HepG2 (cell line): Measurements from ENCODE around the gene ATP5PB. TPM values are rescaled to one million over a fixed set of nuclear protein-coding genes. Genes with fewer than 3 reads are reported as not detected.

Source experiments
- CHD4 ChIP-seq: fragments of 200-600 bp; sonication (generic); IDR thresholded peaks from 2 replicates; pipeline ENCODE4 v1.7.0; 2017; ENCODE audit warnings: mild to moderate bottlenecking, low read length, borderline replicate concordance
- FOSL1 ChIP-seq: sonication (generic); formaldehyde crosslinking; IDR thresholded peaks from 2 replicates; pipeline ENCODE4 v1.9.0; 2021; ENCODE audit warnings: missing genetic modification reagents, borderline replicate concordance
- HDAC2 ChIP-seq: sonication (generic); formaldehyde crosslinking; IDR thresholded peaks from 2 replicates; pipeline ENCODE4 v1.4.0; 2020; ENCODE audit warnings: missing genetic modification reagents
- HOXA5 ChIP-seq: sonication (generic); formaldehyde crosslinking; IDR thresholded peaks from 2 replicates; pipeline ENCODE4 v1.4.0; 2020; ENCODE audit warnings: missing genetic modification reagents
- KDM1A ChIP-seq: IDR thresholded peaks from 2 replicates; pipeline ENCODE4 v1.6.1; 2016; ENCODE audit warnings: missing compliant biosample characterization
- MTA3 ChIP-seq: sonication (generic); formaldehyde crosslinking; IDR thresholded peaks from 2 replicates; pipeline ENCODE4 v1.4.0; 2020; ENCODE audit warnings: missing genetic modification reagents
- MXD4 ChIP-seq: IDR thresholded peaks from 2 replicates; pipeline ENCODE4 v1.6.1; 2016; ENCODE audit warnings: mild to moderate bottlenecking, missing biosample characterization, missing genetic modification reagents
- NBN ChIP-seq: fragments of 450-650 bp; conservative IDR thresholded peaks from 2 replicates; pipeline ENCODE4 v1.6.1; 2017
- NR2F6 ChIP-seq, 2 experiments: IDR thresholded peaks; 2 replicates each; pipeline ENCODE4 v1.6.1; 2016; ENCODE audit warnings: antibody characterized with exemption in 1 of 2, mild to moderate bottlenecking in 1 of 2
- SAP130 ChIP-seq: IDR thresholded peaks from 2 replicates; pipeline ENCODE4 v1.6.1; 2016; ENCODE audit warnings: low read depth
- SUZ12 ChIP-seq: fragments of 150-350 bp; IDR thresholded peaks from 2 replicates; pipeline ENCODE4 v1.6.1; 2014; ENCODE audit warnings: low read depth, low read length
- TOE1 ChIP-seq: sonication (generic); formaldehyde crosslinking; IDR thresholded peaks from 2 replicates; pipeline ENCODE4 v1.4.0; 2020; ENCODE audit warnings: mild to moderate bottlenecking, missing genetic modification reagents
- ZNF234 ChIP-seq: sonication (generic); formaldehyde crosslinking; conservative IDR thresholded peaks from 2 replicates; pipeline ENCODE4 v1.5.1; 2020; ENCODE audit warnings: mild to moderate bottlenecking, missing genetic modification reagents
- ZNF276 ChIP-seq: sonication (generic); formaldehyde crosslinking; IDR thresholded peaks from 2 replicates; pipeline ENCODE4 v1.4.0; 2020; ENCODE audit warnings: mild to moderate bottlenecking, low read depth, missing genetic modification reagents
- ZNF292 ChIP-seq: sonication (generic); formaldehyde crosslinking; IDR thresholded peaks from 2 replicates; pipeline ENCODE4 v1.8.1; 2022; ENCODE audit warnings: mild to moderate bottlenecking, low read depth, missing genetic modification reagents, borderline replicate concordance
- ZNF3 ChIP-seq: IDR thresholded peaks from 2 replicates; pipeline ENCODE4 v1.7.0; 2017; ENCODE audit warnings: inconsistent platforms
- ZNF501 ChIP-seq: sonication (generic); formaldehyde crosslinking; IDR thresholded peaks from 2 replicates; pipeline ENCODE4 v1.5.1; 2020; ENCODE audit warnings: mild to moderate bottlenecking, moderate library complexity, missing genetic modification reagents
- ZNF747 ChIP-seq: sonication (generic); formaldehyde crosslinking; IDR thresholded peaks from 2 replicates; pipeline ENCODE4 v1.8.1; 2023; ENCODE audit warnings: missing genetic modification reagents, mild to moderate bottlenecking, borderline replicate concordance
- ZNF784 ChIP-seq: sonication (generic); formaldehyde crosslinking; IDR thresholded peaks from 2 replicates; pipeline ENCODE4 v1.5.1; 2020; ENCODE audit warnings: missing genetic modification reagents, mild to moderate bottlenecking, borderline replicate concordance
- ZNF816 ChIP-seq: sonication (generic); formaldehyde crosslinking; IDR thresholded peaks from 2 replicates; pipeline ENCODE4 v1.8.0; 2022; ENCODE audit warnings: missing genetic modification reagents, mild to moderate bottlenecking, borderline replicate concordance
- ZNF883 ChIP-seq: sonication (generic); formaldehyde crosslinking; IDR thresholded peaks from 2 replicates; pipeline ENCODE4 v1.5.1; 2020; ENCODE audit warnings: mild to moderate bottlenecking, missing genetic modification reagents; ENCODE audit errors: not compliant biosample characterization
- polyA plus RNA-seq, 8 experiments: library from polyadenylated mRNA; depleted of rRNA in 3 of 8; stranded (reverse) in 7 of 8; unstranded in 1 of 8; fragments of >200 nt; fragmentation: Illumina TruSeq in 4 of 8; extraction: Trizol in 4 of 8; gene quantifications; 2 replicates each; pipeline versions ENCODE4 v1.2.1 to v1.2.3, GENCODE V29; 2011 to 2016; ENCODE audit warnings: low read depth in 4 of 8, missing spikeins in 1 of 8, mixed read lengths in 1 of 8; ENCODE audit not compliant: insufficient read depth in 1 of 8
- total RNA-seq, 5 experiments: library from RNA; depleted of rRNA; stranded (reverse); fragments of >200 nt; fragmentation: Illumina TruSeq; extraction: Trizol; gene quantifications; 2 replicates each; pipeline ENCODE4 v1.2.3, GENCODE V29; 2016; ENCODE audit warnings: low read depth in 1 of 5
- TF ChIP-seq, protein P1 (sequence below): IDR thresholded peaks from 2 replicates; pipeline ENCODE4 v1.6.1; 2016; ENCODE audit warnings: low read depth, missing genetic modification reagents, missing compliant biosample characterization

The ATP5PB gene
- total and polyA plus RNA-seq, 2 of the 13 experiments (the other 11 are each of a cell fraction or from before 2014, with no cell fraction given): 297 to 541 TPM

- TF ChIP-seq ZNF276 (CRISPR knock-in tag) (0 out of 2 replicates have a peak, but pooled peaks have one; percentile 31), ZNF3 (CRISPR knock-in tag) (no peak), ZNF292 (CRISPR knock-in tag) (peak; percentile 69; the same call in 1 of the 2 replicates), HOXA5 (no peak), ZNF784 (CRISPR knock-in tag) (0 out of 2 replicates have a peak, but pooled peaks have one; percentile 61), ZNF747 (CRISPR knock-in tag) (0 out of 2 replicates have a peak, but pooled peaks have one; percentile 58), FOSL1 (CRISPR knock-in tag) (no peak), SAP130 (peak; percentile 76), ZNF816 (CRISPR knock-in tag) (no peak), NBN (no peak), KDM1A (CRISPR knock-in tag) (no peak), SUZ12 (no peak), TOE1 (CRISPR knock-in tag) (no peak), NR2F6 (IDR thresholded peaks at IDR 0.05) (no peak), NR2F6 (CRISPR knock-in tag; IDR thresholded peaks at IDR 0.05) (0 out of 2 replicates have a peak, but pooled peaks have one; percentile 33), CHD4 (no peak), ZNF883 (CRISPR knock-in tag) (peak; percentile 44), ZNF234 (no peak), MTA3 (CRISPR knock-in tag) (no peak), HDAC2 (CRISPR knock-in tag) (peak; percentile 31; the same call in 1 of the 2 replicates), MXD4 (CRISPR knock-in tag) (peak; percentile 35; the same call in 1 of the 2 replicates), ZNF501 (CRISPR knock-in tag) (0 out of 2 replicates have a peak, but pooled peaks have one; percentile 42)
- TF ChIP-seq, protein P1, sequence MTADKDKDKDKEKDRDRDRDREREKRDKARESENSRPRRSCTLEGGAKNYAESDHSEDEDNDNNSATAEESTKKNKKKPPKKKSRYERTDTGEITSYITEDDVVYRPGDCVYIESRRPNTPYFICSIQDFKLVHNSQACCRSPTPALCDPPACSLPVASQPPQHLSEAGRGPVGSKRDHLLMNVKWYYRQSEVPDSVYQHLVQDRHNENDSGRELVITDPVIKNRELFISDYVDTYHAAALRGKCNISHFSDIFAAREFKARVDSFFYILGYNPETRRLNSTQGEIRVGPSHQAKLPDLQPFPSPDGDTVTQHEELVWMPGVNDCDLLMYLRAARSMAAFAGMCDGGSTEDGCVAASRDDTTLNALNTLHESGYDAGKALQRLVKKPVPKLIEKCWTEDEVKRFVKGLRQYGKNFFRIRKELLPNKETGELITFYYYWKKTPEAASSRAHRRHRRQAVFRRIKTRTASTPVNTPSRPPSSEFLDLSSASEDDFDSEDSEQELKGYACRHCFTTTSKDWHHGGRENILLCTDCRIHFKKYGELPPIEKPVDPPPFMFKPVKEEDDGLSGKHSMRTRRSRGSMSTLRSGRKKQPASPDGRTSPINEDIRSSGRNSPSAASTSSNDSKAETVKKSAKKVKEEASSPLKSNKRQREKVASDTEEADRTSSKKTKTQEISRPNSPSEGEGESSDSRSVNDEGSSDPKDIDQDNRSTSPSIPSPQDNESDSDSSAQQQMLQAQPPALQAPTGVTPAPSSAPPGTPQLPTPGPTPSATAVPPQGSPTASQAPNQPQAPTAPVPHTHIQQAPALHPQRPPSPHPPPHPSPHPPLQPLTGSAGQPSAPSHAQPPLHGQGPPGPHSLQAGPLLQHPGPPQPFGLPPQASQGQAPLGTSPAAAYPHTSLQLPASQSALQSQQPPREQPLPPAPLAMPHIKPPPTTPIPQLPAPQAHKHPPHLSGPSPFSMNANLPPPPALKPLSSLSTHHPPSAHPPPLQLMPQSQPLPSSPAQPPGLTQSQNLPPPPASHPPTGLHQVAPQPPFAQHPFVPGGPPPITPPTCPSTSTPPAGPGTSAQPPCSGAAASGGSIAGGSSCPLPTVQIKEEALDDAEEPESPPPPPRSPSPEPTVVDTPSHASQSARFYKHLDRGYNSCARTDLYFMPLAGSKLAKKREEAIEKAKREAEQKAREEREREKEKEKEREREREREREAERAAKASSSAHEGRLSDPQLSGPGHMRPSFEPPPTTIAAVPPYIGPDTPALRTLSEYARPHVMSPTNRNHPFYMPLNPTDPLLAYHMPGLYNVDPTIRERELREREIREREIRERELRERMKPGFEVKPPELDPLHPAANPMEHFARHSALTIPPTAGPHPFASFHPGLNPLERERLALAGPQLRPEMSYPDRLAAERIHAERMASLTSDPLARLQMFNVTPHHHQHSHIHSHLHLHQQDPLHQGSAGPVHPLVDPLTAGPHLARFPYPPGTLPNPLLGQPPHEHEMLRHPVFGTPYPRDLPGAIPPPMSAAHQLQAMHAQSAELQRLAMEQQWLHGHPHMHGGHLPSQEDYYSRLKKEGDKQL (CRISPR knock-in tag): no peak
Observed at GRCh38 chr1:111422546-111423391, 26.5 kb upstream of the ATP5PB start (continued).
